GM12873 (cell line): ENCODE measurements around the gene STRN.

Experiments used
- TF ChIP-seq, protein P1 (sequence below): IDR thresholded peaks from 2 replicates; pipeline ENCODE4 v1.5.1; 2012; ENCODE audit warnings: low read depth, mild to moderate bottlenecking, moderate library complexity, low read length, control low read depth; ENCODE audit not compliant: insufficient read depth; ENCODE audit errors: missing control alignments

STRN gene

DNA sequence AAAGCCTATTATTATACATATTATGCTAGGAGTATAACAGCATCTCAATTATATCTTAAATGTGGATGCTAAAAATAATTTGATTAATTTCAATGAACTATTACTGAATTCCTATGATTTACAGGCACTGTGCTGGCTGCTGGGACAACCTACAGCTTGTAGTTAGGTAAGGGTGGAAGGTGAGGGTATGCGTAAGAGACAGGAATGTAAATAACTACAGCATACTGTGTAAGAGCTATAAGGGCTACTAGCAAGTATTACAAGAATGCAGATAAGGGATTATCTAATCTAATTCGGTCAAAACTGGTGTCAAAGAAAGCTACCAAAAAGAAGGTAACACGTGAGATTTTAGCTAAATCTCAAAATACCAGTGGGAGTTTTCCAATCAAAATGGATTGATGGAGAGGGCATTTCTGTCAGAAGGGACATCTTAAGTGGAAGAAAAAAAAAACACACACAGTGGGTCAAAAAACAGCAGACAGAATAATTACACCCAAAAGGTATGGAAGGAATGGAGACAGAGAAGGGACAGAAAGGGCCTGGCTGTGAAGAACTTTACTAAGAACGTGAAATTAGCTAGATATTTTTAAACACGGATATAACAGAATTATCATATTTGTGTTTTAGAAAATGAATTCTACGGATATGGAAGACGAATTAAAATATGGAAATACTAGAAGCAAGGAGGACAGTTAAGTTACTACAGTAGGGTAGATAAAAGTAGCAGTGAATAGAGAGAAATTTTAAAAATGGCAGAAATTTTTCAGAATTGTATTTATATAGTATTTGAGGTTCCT lies 47.1 kb downstream of the STRN start:
- TF ChIP-seq, protein P1, sequence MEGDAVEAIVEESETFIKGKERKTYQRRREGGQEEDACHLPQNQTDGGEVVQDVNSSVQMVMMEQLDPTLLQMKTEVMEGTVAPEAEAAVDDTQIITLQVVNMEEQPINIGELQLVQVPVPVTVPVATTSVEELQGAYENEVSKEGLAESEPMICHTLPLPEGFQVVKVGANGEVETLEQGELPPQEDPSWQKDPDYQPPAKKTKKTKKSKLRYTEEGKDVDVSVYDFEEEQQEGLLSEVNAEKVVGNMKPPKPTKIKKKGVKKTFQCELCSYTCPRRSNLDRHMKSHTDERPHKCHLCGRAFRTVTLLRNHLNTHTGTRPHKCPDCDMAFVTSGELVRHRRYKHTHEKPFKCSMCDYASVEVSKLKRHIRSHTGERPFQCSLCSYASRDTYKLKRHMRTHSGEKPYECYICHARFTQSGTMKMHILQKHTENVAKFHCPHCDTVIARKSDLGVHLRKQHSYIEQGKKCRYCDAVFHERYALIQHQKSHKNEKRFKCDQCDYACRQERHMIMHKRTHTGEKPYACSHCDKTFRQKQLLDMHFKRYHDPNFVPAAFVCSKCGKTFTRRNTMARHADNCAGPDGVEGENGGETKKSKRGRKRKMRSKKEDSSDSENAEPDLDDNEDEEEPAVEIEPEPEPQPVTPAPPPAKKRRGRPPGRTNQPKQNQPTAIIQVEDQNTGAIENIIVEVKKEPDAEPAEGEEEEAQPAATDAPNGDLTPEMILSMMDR, result no peak

DNA sequence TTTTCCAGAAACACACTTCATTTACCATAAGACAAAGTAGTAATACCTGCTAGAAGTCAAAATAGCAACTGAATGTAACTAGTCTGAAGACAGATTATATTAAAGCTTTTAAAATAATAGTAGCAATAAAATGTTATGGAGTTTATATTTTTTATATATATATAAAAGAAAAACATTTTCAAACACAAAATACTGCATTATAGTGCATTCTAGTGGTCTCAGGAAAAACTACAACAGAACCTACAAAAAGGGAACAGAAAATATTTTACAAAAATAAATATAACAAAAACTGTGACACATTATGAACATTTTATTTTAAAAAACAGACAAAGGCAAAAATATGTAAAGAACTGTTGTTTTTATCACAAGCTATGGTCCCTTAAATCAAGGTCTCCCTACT lies 48.0 kb downstream of the STRN start:
- TF ChIP-seq, protein P1, result peak; percentile 23

DNA sequence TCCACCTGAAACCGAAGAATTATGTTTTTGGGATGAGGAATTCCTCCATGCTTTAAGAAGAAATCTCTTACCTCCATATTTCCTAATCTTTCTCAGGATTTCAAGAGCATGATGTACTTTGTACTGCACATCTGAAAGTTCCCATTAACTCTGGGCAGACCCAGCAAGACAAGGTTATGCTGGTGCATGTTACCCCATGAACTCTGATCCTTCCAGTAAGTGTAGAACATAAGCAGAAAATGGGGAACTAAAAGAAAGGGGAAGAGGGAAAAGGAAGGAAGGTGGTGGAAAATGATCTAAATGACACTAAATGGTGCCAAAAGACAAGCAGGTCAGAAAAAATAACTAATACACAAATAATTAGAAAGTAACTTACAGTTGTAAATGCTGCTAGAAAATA lies 50.7 kb downstream of the STRN start:
- TF ChIP-seq, protein P1, result no peak

DNA sequence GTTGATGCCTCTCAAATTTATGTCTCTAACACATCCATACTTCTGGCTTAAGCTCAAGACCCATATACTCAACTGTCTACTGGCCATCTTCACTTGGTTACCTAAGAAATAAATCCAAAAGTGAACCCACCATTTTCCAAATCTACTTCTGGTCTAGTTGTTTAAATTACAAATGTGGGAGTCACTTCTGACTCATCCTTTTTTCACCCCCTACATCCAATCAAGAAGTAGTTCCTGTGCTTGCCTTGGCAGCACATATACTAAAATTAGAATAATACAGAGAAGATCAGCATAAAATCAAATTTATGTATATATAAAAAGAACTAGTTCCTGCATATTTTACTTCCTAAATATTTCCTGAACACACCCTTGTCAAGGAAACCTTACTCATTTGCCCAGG lies 53.6 kb downstream of the STRN start:
- TF ChIP-seq, protein P1, result no peak

DNA sequence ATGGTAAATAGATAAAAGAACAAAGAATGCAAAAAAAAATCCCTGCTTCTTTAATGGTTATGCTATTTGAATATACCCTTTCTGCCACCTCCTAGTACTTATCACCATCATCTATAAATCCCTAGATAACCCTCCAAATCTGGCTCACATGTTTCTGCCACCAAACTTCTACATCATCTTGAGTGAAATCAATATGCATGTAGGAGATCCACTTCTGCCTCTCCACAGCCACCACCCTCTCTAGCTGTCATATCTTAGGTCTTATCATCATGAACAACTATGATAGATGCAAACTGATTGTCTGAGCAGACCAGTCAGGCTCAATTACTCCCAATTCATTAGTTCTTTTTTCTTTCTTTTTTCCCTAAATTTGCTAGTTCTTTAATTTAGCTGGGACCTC lies 55.3 kb downstream of the STRN start:
- TF ChIP-seq, protein P1, result no peak

DNA sequence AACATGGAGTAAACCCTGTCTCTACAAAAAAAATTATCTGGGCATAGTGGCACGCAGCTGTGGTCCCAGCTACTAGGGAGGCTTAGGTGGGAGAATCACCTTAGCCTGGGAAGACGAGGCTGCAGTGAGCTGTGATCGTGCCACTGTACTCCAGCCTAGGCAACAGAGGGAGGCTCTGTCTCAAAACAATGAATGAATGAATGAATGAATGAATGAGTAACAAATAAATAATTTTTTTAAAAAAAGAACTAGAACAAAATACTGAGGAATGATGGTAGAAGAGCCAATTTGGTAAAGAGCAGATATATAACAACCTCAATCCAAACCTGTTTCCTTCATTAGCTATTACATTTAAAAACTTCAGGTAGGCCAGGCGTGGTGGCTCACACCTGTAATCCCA lies 60.1 kb downstream of the STRN start:
- TF ChIP-seq, protein P1, result no peak

DNA sequence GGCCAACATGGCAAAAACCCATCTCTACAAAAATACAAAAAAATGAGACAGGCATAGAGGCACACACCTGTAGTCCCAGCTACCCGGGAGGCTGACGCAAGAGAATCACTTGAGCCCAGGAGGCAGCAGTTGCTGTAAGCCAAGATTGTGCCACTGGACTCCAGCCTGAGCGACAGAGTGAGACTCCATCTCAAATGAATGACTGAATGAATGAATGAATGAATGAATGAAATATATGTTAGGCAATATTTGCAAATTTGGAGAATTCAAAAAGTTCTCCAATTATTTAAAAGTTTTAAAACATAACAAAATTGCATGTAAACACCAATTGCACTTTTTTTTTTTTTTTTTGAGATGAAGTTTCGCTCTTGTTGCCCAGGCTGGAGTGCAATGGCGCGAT lies 61.7 kb downstream of the STRN start:
- TF ChIP-seq, protein P1, result no peak
